ENCODE results near the gene SMAD5.

SMAD5 gene

DNA sequence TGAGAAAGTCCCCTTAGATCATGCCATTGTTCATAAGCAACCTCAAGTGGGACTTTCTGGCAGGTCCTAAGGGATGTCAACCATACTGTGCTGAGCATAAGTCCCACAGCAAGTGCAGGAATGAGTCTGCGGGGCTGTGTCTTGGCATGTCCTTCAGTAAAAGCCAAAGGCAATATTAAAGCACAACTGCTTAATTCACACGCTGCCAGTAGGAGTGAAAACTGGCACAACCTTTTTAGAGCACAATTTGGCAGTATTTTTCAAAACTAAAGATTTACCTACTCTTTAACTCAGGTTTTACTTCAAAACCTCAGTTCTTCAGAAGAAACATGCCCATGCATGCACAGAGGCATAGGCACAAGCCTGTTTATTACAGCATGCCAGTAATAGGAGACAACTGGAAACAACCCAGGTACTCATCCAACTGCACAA is 24.4 kb upstream of the SMAD5 start:
- TF ChIP-seq, protein P1, sequence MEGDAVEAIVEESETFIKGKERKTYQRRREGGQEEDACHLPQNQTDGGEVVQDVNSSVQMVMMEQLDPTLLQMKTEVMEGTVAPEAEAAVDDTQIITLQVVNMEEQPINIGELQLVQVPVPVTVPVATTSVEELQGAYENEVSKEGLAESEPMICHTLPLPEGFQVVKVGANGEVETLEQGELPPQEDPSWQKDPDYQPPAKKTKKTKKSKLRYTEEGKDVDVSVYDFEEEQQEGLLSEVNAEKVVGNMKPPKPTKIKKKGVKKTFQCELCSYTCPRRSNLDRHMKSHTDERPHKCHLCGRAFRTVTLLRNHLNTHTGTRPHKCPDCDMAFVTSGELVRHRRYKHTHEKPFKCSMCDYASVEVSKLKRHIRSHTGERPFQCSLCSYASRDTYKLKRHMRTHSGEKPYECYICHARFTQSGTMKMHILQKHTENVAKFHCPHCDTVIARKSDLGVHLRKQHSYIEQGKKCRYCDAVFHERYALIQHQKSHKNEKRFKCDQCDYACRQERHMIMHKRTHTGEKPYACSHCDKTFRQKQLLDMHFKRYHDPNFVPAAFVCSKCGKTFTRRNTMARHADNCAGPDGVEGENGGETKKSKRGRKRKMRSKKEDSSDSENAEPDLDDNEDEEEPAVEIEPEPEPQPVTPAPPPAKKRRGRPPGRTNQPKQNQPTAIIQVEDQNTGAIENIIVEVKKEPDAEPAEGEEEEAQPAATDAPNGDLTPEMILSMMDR (IDR thresholded peaks at IDR 0.05) = no peak

DNA sequence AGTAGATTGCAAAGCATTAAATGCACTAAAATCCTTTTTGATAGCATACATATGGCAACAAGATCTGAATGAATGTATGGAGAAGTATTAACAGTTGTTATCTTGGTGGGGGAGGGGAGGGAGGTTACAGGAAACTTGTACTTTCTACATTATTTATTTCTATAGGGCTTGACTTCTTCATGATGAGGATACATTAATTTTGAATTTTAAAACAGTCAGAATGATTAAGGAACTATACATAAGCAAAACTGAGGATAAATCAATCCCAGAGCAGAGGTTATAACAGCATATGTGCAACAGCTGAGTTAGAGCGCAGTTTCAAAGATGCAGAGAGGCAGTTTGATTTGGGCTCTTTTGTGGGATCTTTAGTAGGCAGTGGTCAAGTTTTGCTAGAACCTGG is 23.9 kb upstream of the SMAD5 start:
- TF ChIP-seq, protein P1 (IDR thresholded peaks at IDR 0.05) = no peak

DNA sequence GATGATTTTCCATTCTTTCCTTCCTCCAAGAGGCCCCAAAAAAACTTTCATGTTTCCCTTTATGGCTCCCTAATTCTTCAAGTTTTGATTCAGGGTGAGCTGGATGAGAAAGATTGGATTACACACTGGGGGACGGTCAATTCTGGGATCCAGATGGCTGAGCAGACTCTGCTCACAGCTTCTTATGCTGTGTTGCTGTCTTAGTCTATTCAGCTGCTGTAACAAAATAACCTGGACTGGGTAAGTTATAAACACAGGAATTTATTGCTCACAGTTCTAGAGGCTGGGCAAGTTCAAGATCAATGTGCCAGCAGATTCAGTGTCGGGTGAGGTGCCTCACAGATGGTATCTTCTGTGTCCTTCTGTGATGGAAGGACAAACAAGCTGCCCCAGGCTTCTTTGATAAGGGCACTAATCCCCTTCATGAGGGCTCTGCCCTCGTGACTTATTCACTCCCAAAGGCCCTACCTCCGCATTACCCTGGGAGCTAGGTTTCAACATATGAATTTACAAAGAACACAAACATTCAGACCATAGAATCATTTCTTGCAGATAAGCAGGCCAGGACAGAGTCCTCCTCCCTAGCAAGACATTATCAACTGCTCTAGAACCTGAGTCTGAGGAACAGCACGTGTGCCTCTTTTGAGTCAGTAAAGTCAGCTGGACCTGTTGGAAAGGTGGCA is 23.1 kb upstream of the SMAD5 start:
- TF ChIP-seq, protein P1 (IDR thresholded peaks at IDR 0.05) = no peak

DNA sequence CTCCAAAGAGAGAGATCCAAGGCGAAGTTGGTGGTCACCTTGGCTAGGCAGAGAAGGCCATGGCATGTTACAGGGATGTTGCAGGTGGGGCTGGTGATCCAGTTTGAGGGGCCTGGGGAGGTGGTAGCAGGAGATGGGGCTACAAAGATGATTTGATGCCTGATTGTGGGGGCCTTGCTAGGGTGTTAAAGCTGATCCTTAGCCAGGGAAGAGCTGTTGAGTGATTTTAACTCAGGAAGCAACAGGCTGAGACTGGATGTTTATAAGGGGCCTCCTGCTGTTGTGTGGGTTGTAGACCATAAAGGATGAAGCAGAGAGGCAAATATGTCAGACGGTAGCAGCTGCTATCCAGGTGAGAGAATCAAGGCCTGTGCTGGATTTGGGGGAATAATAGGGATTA is 19.0 kb upstream of the SMAD5 start:
- TF ChIP-seq, protein P1 (IDR thresholded peaks at IDR 0.05) = no peak

DNA sequence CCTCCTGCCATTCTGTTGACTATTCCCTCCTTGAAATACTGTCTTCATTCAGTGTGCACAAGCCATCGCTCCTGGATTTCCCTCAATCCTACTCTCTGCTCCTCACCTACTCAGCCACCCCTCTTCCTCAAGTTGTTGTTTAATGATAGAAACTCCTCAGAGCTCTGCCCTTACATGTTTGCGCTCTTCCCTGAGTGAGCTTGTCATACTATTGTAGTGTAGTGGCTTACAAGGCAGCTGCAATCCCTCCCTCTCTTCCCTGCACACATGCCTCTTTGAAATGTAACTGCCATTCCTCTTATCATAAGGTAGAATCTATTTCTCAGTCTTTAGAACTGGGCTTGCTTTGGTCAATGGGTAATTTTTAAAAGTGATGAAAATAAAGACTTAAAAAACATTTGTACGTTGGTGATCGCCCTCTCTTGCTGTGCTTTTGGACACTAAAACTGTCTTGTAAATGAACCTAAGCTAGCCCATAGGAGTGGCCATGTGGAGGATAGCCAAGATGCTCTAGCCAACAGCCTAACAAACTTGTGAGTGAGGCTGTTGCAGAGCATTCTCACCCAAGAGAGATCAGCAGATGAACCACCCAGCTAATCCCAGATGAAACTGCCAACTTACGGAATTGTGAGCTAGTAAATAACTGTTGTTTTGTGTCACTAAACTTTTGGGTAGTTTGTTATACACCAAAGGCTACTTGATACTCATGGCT is 18.1 kb upstream of the SMAD5 start:
- TF ChIP-seq, protein P1 (IDR thresholded peaks at IDR 0.05) = no peak

DNA sequence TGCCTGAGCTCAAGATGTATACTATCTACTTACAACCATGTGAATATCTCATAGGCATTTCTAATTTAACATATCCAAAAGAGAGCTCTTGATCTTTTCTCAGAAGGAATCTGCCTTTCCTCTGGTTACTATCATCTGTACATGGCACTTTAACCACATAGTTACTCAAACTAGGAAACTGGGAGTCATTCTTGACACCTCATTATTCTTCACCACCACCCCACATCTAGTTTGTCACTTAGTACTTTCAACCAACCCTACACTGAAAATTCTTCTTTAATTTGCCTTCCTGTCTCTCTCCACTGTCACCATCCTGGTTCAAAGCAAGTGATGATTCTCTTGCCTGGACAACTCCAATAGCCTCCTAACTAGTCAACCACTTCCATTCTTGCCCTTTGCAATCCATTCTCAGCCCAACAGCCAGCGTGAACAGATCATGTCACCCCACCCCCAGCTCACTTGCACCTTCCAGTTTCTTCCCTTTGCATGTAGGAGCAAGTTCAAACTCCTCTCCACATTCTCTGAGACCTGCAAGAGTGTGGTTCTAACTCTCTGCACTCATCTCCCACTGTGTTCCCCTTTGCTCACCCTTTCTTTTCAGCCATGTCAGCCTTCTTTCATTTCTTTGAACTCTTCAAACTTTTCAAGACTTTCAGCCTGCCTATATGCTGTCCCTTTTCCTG is 17.3 kb upstream of the SMAD5 start:
- TF ChIP-seq, protein P1 (IDR thresholded peaks at IDR 0.05) = no peak

DNA sequence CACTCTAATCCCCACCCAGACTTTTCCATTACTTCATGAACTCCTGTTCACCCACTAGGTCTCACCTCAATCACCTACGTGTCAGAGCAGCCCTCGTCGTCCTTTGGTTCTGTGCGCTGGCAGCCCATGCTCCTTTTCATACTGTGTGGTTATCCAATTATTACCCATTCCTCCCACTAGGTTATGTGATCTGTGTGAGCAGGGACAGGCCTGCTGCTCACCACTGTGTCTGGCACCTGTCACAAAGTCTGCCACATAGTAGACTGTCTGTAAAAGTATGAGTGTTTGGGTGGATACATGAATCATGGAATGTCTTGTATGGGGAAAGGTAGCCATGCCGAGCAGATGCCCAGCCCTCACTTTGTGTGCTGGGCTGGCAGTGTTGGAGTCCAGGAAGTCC is 12.1 kb upstream of the SMAD5 start:
- TF ChIP-seq, protein P1 (IDR thresholded peaks at IDR 0.05) = no peak

Measured in LNCAP (cell line).